ENCODE measurements around the gene MBTPS1.

DNA sequence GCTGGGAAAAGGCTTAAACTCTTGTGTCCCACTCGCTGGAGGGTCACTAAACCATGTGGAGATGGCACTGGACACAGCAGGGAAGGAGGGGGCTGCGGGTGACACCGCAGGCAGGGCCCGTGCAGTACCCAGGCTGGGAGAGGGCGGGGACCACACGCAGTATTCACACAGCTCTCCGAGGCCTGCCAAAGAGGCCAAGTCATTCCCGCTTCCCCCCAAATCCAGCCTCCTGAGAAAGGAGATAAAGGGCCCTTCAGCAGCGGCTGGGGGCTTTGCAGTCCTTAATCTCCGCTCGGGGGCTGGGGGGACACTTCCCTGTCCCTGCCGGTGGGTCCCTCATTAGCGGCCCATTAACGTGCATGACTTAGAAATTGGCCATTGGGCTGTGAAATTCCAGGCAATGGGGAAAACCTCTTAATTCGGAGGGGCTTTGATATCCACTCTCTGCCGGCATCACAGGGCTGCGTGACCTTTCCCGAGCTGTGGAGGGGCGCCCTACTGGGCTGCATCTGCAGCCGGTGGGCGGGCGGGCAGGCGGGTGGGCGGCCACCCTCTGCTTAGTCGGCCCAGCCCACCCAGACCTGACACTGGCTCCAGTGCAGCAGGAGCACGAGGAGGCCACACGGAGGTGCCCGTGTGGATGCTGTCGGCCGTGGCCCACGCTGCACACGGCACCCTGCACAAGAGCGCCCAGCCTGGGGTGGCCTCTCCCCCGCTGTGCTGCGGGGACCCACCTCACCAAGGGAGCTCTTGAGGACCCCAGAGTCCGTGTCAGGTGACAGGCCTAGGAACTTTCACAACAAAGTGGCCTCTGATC, 71.5 kb downstream of the MBTPS1 start:
- TF ChIP-seq CTCF (IDR thresholded peaks at IDR 0.05) (no peak), POLR2A (IDR thresholded peaks at IDR 0.05) (no peak)

All from adrenal gland (tissue), 5 donors.